Inflammatory macrophage treated with lipopolysaccharide for 1 hour (primary cell): ENCODE results near the gene MYBBP1A.
"Not testable (repeated sequence)": the region's sequence is repeated elsewhere in the genome, so short reads cannot be mapped to it uniquely, and the experiment has no call there.

ENCODE experiments used
- DNase-seq, 2 donors: peaks; one replicate each; pipeline ENCODE4 v3.0.0-alpha.2; 2020 to 2022

The MYBBP1A gene

GRCh38 chr17:4554997-4555799 lies at the start of gene MYBBP1A:
Gene MYBBP1A, minus strand, starts transcription at chr17:4555384. Its CDS starts 60 bp downstream, at chr17:4555324.
- DNase-seq: peak; percentile 96 to 99

GRCh38 chr17:4604736-4605135 lies 49.6 kb upstream of the MYBBP1A start:
- not testable (repeated sequence) for DNase-seq

- DNase-seq: no peak
Observed at GRCh38 chr17:4604111-4604644, 49.0 kb upstream of the MYBBP1A start.

GRCh38 chr17:4602041-4602440 lies 46.9 kb upstream of the MYBBP1A start:
- DNase-seq: no peak

GRCh38 chr17:4601326-4601725 lies 46.1 kb upstream of the MYBBP1A start:
- no peak for DNase-seq

- no peak for DNase-seq
Observed at GRCh38 chr17:4600563-4600962, 45.4 kb upstream of the MYBBP1A start.

GRCh38 chr17:4599505-4600281 lies 44.5 kb upstream of the MYBBP1A start:
- DNase-seq: no peak

- DNase-seq: no peak
Observed at GRCh38 chr17:4598776-4599504, 43.8 kb upstream of the MYBBP1A start.

- DNase-seq: no peak
Observed at GRCh38 chr17:4597975-4598374, 42.8 kb upstream of the MYBBP1A start.

- no peak for DNase-seq
Observed at GRCh38 chr17:4596636-4597380, 41.6 kb upstream of the MYBBP1A start.

GRCh38 chr17:4595685-4596342 lies 40.6 kb upstream of the MYBBP1A start:
- not testable (repeated sequence) for DNase-seq

- peak; percentile 33 to 44 for DNase-seq
Observed at GRCh38 chr17:4594931-4595684, 39.9 kb upstream of the MYBBP1A start.

GRCh38 chr17:4594406-4594805 lies 39.2 kb upstream of the MYBBP1A start:
- no peak for DNase-seq

GRCh38 chr17:4593021-4593421 lies 37.8 kb upstream of the MYBBP1A start:
- DNase-seq: no peak

GRCh38 chr17:4592240-4593005 lies 37.2 kb upstream of the MYBBP1A start:
- DNase-seq: no peak

GRCh38 chr17:4591529-4591928 lies 36.3 kb upstream of the MYBBP1A start:
- DNase-seq: peak; percentile 60 to 83

- DNase-seq: no peak
Observed at GRCh38 chr17:4590981-4591453, 35.8 kb upstream of the MYBBP1A start.

- DNase-seq: not testable (repeated sequence)
Observed at GRCh38 chr17:4590042-4590441, 34.9 kb upstream of the MYBBP1A start.

- DNase-seq: no peak
Observed at GRCh38 chr17:4588898-4589625, 33.9 kb upstream of the MYBBP1A start.
